ENCODE measurements around the gene BLM.

BLM gene

DNA sequence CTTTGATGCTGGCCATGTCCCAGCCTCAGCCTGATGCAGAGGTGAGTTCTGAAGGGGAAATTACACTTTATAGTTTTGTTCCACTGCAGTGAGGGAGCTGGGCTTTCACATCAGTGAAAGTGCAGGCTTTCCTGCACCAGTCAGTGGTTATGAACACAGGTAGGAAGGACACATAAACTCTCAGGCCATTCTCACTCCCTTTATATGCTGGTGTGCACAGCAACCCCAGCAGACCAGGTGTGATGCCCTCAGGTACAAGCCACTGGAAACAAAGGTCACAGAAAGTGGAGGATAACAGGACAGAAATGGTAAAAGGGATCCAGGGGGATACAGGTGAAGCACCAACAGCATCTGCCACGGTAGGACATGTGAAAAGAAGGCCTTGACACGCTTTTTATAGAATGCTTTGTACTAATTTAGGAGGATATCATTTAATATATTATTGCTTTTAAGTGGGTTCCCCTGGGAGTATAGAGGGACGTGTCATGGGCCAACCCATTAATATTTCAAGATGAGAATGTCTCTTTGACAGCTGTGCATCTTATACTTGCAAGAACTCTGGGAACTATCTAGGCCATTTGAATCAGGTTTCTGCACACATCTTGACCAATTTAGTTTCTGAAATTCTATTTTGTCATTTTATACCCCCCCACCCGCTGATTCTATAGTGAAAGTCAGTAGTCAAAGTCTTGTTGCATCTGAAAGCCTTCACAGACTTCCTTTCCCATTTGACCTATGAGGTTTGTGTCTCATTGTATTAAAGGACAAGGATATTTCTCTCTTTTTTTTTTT lies 25.0 kb upstream of the BLM start:
- no peak for DNase-seq (ENCODE audit: low spot score)

- DNase-seq (ENCODE audit: low spot score): no peak
Observed at GRCh38 chr15:90694987-90695386, 22.2 kb upstream of the BLM start.

GRCh38 chr15:90697175-90697574 lies 20.0 kb upstream of the BLM start:
- DNase-seq (ENCODE audit: low spot score): no peak

DNA sequence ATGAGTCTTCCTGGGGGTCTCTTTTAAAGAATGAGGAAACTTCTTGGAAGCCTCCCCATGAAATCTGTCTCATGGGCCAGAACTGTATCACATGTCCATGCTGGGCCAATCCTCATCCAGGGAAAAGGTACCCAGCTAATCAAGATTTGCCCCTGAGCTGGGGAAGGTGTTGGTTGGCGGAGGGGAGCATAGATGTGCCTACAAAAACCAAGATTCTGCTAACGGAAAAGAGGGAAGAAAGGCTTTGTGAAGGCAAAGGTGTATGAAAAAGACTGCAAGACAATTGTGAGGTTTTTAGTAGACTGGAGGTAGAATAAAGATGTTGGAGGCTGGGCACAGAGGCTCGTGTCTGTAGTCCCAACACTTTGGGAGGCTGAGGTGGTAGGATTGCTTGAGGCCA lies 18.5 kb upstream of the BLM start:
- DNase-seq (ENCODE audit: low spot score): no peak

GRCh38 chr15:90701048-90701447 lies 16.1 kb upstream of the BLM start:
- DNase-seq (ENCODE audit: low spot score): no peak

- no peak for DNase-seq (ENCODE audit: low spot score)
Observed at GRCh38 chr15:90701880-90702630, 15.1 kb upstream of the BLM start.

DNA sequence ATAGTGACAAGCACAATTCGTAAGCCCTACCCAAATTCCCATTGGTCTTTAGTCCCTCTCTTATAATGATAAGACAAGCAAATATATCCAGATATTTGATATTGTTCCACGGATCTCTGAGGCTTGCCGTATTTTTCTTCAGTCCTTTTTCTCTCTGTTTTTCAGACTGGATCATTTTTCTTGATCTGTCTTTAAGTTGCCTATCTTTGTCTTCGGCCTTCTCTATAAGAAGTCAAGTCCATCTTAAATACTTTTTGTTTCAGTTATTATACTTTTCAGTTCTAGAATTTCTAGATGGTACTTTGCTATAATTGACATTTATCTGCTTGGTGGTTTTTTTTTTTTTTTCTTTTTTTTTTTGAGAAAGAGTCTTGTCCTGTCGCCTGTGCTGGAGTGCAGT lies 13.7 kb upstream of the BLM start:
- DNase-seq (ENCODE audit: low spot score): no peak

GRCh38 chr15:90705212-90705611 lies 11.9 kb upstream of the BLM start:
- DNase-seq (ENCODE audit: low spot score): no peak

DNA sequence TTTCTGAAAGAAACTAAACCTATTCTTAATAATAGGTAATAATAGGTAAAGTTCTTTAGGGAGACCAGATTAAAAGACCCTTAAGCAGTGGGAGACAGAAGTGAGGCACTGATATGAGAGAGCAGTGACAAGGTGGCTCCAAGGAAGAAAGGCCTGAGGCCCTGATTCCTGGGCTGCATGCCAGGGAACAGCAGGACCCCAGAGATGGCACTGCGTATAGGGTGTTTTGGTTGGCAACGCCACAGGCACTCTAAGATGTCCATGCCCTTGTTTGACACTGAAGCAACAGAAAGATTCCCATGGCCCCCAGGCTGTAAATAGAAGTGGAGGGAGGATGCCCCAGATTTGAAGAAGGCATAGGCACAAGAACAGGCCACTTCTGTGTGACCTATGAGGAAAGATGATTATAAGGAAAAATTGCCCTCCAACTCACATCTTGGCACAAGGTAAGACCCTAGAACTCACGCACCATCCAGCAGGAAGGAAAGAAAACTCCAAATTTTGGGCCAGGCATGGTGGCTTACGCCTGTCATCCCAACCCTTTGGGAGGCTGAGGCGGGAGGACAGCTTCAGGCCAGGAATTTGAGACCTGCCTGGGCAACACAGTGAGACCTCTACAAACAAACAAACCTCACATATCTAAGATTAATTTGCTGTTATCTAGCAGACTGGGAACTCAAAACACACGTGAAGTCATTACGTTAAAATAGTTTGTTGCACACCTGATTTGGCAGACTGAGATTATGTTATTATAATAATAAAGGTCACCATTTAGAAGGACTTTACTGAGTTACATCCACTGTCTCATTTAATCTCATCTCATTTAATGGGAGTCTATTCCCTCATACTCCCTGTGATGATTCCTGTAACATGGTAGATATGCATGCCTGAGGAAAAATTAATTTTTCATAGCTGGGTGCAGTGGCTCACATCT lies 10.5 kb upstream of the BLM start:
- DNase-seq (ENCODE audit: low spot score): peak; percentile 73

DNA sequence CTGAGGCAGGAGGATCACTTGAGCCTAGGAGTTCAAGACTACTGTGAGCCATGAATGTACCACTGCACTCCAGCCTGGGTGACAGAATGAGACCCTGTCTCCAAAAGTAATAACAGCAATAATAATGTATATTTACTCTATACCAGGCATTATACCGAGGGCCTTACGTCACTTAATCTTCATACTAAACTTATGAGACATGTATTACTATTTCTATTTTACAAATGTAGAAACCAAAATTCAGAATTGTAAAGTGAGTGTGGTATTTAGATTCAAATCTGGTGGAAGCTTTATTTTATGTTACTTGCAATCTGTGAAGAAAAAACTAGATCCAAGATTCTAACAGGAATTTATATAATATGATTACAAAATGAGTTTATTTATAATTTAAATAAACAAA lies 9.7 kb upstream of the BLM start:
- DNase-seq (ENCODE audit: low spot score): no peak

- no peak for DNase-seq (ENCODE audit: low spot score)
Observed at GRCh38 chr15:90708516-90708915, 8.6 kb upstream of the BLM start.

- DNase-seq (ENCODE audit: low spot score): no peak
Observed at GRCh38 chr15:90709278-90709677, 7.9 kb upstream of the BLM start.

DNA sequence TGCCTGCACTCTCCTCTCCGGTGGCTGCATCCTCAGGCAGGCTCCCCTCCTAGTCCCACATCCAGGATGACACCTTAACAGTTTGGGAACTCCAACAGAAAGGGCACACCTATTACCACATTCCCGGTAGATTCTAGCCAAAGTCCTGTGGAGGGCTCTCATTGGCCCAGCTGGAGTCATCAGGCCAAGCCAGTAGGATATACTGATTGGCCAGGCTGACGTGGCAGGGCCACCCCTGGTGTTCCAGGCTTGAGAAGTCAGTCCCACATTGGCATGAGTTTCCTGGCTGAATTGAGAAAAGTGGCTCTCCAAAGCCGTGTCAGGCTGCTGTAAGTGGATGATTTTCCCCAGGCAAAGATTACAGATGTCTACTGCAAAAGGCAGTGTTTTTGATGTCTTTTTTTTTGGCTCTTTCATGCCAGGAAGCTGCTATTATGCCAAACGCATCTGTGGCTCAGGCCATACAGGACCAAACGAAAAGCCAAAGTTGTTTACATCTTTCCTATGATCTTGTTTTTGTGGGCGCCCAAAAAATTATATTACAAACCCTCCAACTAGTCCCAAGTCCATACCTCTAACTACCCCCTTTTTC lies 6.6 kb upstream of the BLM start:
- DNase-seq (ENCODE audit: low spot score): no peak

DNA sequence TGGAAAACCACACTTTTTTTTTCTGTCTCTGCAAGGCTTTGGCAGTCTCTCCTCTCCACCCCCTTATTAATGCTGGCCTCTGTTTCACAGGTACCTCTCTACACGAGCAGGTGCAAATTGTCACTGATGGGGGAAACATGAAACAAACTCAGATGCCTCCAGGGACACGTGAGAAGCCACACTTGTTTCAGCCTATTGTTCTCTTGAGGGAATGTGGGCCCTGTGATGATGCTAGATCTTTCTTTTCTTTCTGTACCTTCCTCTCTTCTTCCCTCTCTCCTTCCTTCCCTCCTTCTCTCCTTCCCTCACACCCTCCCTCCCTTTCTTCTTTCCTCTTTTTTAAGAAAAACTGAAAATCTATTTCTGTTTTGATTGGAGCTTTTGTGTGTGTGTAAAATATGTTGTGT lies 5.7 kb upstream of the BLM start:
- no peak for DNase-seq (ENCODE audit: low spot score)

- DNase-seq (ENCODE audit: low spot score): no peak
Observed at GRCh38 chr15:90711842-90712241, 5.3 kb upstream of the BLM start.

DNA sequence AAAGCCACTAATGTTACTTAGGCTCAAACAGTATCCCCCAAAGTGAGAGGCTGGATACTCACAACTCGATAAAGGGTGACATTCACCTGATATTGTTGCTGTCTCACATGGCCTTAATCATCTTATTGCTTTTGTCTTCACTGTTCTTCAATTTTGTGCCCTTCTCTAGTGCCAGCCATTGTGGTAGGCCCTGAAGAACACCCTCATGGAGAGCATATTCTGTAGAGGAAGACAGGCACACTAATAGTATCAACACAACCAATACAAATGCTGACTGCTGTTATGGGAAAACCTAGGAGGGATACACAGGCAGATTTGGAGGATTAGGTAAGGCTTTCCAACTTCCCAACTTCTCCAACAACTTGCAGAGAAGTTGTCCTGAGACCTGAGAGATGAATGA lies 4.1 kb upstream of the BLM start:
- no peak for DNase-seq (ENCODE audit: low spot score)

DNA sequence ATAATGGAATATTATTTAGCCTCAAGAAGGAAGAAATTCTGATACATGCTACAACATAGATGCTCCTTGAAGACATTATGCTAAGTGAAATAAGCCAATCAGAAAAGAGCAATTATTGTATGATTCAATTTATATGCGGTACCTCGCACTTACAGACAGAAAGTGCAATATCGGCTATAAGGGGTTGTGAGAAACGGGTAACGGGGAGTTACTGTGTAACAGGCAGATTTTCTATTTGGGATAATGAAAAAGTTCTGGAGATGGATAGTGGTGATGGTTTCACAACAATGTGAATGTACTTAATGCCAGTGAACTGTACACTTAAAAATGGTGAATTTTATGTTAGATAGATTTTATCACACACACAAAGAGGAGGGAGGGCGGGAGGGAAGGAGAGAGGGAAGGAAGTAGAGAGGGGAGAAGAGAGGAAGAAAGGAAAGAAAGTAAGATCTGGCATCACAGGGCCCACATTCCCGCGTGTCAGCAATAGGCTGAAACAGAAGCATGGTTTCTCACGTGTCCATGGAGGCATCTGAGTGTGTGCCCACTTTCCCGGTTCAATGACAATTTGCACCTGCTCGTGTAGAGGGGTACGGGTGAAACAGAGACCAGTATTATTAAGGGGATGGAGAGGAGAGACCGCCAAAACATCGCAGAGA lies 700 bp upstream of the BLM start:
- peak; percentile 24 for DNase-seq (ENCODE audit: low spot score)

- no peak for DNase-seq (ENCODE audit: low spot score)
Observed at GRCh38 chr15:90718232-90718631, 1.1 kb downstream of the BLM start.

DNA sequence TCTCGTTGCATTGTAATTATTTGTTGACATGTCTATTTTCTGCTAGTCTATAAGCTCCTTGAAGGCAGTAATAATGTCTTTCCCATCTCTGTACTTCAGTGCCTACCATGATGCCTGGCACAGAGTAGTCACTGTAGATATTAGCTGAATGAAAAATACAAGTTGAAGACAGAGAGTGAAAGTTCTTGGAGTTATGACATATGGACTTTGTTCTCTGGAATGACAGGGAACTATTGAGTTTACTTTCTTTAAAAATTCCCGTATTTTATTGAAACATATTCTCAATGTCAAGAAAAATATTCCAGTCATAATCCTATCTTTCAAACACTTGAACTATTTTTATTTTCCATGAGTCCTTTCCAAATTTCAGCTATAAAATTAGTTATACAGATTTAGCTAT lies 3.0 kb downstream of the BLM start:
- no peak for DNase-seq (ENCODE audit: low spot score)

DNA sequence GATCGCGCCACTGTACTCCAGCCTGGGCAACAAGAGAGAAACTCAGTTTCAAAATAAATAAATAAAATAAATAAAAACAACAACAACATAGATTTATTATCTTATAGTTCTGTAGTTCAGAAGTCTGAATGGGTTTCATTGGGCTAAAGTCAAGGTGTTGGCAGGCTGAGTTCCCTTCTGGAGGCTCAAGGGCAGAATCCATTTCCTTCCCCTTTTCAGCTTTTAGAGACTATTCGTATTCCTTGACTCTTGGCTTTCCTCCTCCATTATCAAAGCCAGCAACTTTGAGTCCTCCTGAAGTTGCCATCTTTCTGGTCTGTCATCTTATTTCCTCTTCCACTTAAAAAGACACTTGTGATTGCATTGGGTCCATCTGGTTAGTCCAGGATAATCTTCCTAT lies 12.1 kb downstream of the BLM start:
- DNase-seq (ENCODE audit: low spot score): no peak

- no peak for DNase-seq (ENCODE audit: low spot score)
Observed at GRCh38 chr15:90730290-90730689, 13.1 kb downstream of the BLM start.

DNA sequence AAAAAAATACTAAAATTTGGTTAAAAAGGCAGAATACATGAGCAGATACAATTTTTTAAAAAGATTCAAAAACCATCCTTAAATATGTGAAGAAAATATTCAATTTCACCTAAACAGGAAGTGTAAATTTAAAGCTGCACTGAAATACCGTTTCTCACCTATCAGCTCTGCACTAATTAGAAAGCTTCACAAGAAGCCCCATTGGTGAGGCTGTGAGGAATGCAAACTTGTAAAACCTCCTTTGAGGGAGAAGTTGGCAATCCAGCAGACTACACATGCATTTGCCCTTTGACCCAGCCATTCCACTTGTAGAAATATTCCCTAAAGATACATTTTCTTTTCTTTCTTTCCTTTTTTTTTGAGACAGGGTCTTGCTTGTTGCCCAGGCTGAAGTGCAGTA lies 18.8 kb downstream of the BLM start:
- no peak for DNase-seq (ENCODE audit: low spot score)
